Measurements from ENCODE around the gene PTX4.

The PTX4 gene

GRCh38 chr16:1497014-1497598 lies 8.4 kb upstream of the PTX4 start:
- no peak for TF ChIP-seq EZH2phosphoT487 (conservative IDR thresholded peaks at IDR 0.05; ENCODE audit: low read length)
- no peak for TF ChIP-seq CTCF (IDR thresholded peaks at IDR 0.05; ENCODE audit: insufficient read depth, low read length, poor library complexity, severe bottlenecking)
- Histone ChIP-seq H3K27me3 (ENCODE audit: low read length) (no peaks in the 10 kb centered on the region), H3K36me3 (ENCODE audit: low read length) (no peaks in the 10 kb centered on the region), H3K9ac (ENCODE audit: low read length) (no peak overlapping the region), H3K4me2 (ENCODE audit: low read depth, low read length, poor library complexity, severe bottlenecking) (no peak overlapping the region), H3K4me3 (ENCODE audit: insufficient read depth, low read length, poor library complexity, severe bottlenecking) (no peak overlapping the region), H3K9me2 (replicated peaks; ENCODE audit: insufficient read depth, low read length) (no peaks in the 10 kb centered on the region), H3K9me3 (ENCODE audit: insufficient read depth, low read length) (no peaks in the 10 kb centered on the region), H3K79me2 (ENCODE audit: insufficient read depth, low read length) (peaks cover 13% of the 10 kb centered on the region; the same call in 1 of the 2 replicates), H3K27ac (ENCODE audit: low read depth, low read length) (no peak overlapping the region), H2AFZ (ENCODE audit: low read depth, low read length, severe bottlenecking) (no peak overlapping the region), H4K20me1 (ENCODE audit: low read depth, low read length) (no peaks in the 10 kb centered on the region), H3F3A (ENCODE audit: insufficient read depth) (no peaks in the 10 kb centered on the region)

GRCh38 chr16:1496464-1496863 lies 7.7 kb upstream of the PTX4 start:
- Histone ChIP-seq H3K79me2 (ENCODE audit: insufficient read depth, low read length) (peaks cover 13% of the 10 kb centered on the region; the same call in 1 of the 2 replicates), H3K9me2 (replicated peaks; ENCODE audit: insufficient read depth, low read length) (no peaks in the 10 kb centered on the region), H3K4me2 (ENCODE audit: low read depth, low read length, poor library complexity, severe bottlenecking) (no peak overlapping the region), H3K9me3 (ENCODE audit: insufficient read depth, low read length) (no peaks in the 10 kb centered on the region), H2AFZ (ENCODE audit: low read depth, low read length, severe bottlenecking) (no peak overlapping the region), H3K27ac (ENCODE audit: low read depth, low read length) (no peak overlapping the region), H4K20me1 (ENCODE audit: low read depth, low read length) (no peaks in the 10 kb centered on the region), H3K27me3 (ENCODE audit: low read length) (no peaks in the 10 kb centered on the region), H3K9ac (ENCODE audit: low read length) (no peak overlapping the region), H3F3A (ENCODE audit: insufficient read depth) (no peaks in the 10 kb centered on the region), H3K4me3 (ENCODE audit: insufficient read depth, low read length, poor library complexity, severe bottlenecking) (no peak overlapping the region), H3K36me3 (ENCODE audit: low read length) (no peaks in the 10 kb centered on the region)
- TF ChIP-seq EZH2phosphoT487 (conservative IDR thresholded peaks at IDR 0.05; ENCODE audit: low read length) (no peak), CTCF (IDR thresholded peaks at IDR 0.05; ENCODE audit: insufficient read depth, low read length, poor library complexity, severe bottlenecking) (no peak)

GRCh38 chr16:1495889-1496262 lies 7.1 kb upstream of the PTX4 start:
- no peak overlapping the region for H3K4me3 ChIP-seq (ENCODE audit: insufficient read depth, low read length, poor library complexity, severe bottlenecking)
- no peak overlapping the region for H3K9ac ChIP-seq (ENCODE audit: low read length)
- no peak for TF ChIP-seq CTCF (IDR thresholded peaks at IDR 0.05; ENCODE audit: insufficient read depth, low read length, poor library complexity, severe bottlenecking)
- no peak for TF ChIP-seq EZH2phosphoT487 (conservative IDR thresholded peaks at IDR 0.05; ENCODE audit: low read length)
- H3K36me3 ChIP-seq (ENCODE audit: low read length): no peaks in the 10 kb centered on the region
- no peaks in the 10 kb centered on the region for H3F3A ChIP-seq (ENCODE audit: insufficient read depth)
- H2AFZ ChIP-seq (ENCODE audit: low read depth, low read length, severe bottlenecking): no peak overlapping the region
- H3K79me2 ChIP-seq (ENCODE audit: insufficient read depth, low read length): peaks cover 13% of the 10 kb centered on the region; the same call in 1 of the 2 replicates
- H3K9me3 ChIP-seq (ENCODE audit: insufficient read depth, low read length): no peaks in the 10 kb centered on the region
- H3K27ac ChIP-seq (ENCODE audit: low read depth, low read length): no peak overlapping the region
- no peaks in the 10 kb centered on the region for H4K20me1 ChIP-seq (ENCODE audit: low read depth, low read length)
- no peak overlapping the region for H3K4me2 ChIP-seq (ENCODE audit: low read depth, low read length, poor library complexity, severe bottlenecking)
- no peaks in the 10 kb centered on the region for H3K9me2 ChIP-seq (replicated peaks; ENCODE audit: insufficient read depth, low read length)
- H3K27me3 ChIP-seq (ENCODE audit: low read length): no peaks in the 10 kb centered on the region

Data from SU-DHL-6 (cell line).